ENCODE data around the gene PIEZO2.

The PIEZO2 gene

DNA sequence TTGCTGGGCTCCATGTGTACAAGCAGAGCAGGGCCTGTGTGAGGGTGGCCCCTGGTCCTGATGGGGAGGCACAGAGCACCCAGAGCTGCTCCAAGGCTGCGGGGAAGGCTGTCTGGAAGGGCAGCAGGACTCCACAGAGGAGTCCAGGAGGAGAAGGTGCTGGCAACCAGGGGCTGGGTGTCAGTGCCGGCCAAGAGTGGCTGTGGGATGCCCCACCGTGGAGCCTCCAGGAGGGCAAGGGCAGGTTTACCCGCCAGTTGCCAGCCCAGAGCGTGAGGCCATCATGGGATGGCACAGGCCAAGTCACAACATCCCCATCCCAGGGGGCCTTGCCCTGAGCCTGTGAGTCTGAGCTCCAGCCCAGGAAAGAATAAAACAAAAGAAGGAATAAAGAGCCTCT, 381.7 kb downstream of the PIEZO2 start:
- no peaks in the 10 kb centered on the region for H3K36me3 ChIP-seq (ENCODE audit: control insufficient read depth, low read length)
- no peak overlapping the region for H3K4me2 ChIP-seq (ENCODE audit: low read length)
- no peak for TF ChIP-seq CTCF (IDR thresholded peaks at IDR 0.05; ENCODE audit: low read depth, low read length, poor library complexity, severe bottlenecking)
- TF ChIP-seq EZH2phosphoT487 (IDR thresholded peaks at IDR 0.05; ENCODE audit: borderline replicate concordance, low read length) = no peak
- H3K27me3 ChIP-seq (ENCODE audit: control insufficient read depth, low read length) = no peaks in the 10 kb centered on the region
- no peaks in the 10 kb centered on the region for H3K4me1 ChIP-seq (ENCODE audit: control insufficient read depth, low read length)
- H3K79me2 ChIP-seq (ENCODE audit: control insufficient read depth, low read length) = no peaks in the 10 kb centered on the region
- no peaks in the 10 kb centered on the region for H4K20me1 ChIP-seq (ENCODE audit: control insufficient read depth, insufficient read depth, low read depth, low read length)
- no peaks in the 10 kb centered on the region for H3K9me2 ChIP-seq (replicated peaks; ENCODE audit: control insufficient read depth, low read length)
- H3K27ac ChIP-seq (ENCODE audit: low read depth, low read length) = no peak overlapping the region
- H3F3A ChIP-seq (ENCODE audit: control insufficient read depth, insufficient read depth) = no peaks in the 10 kb centered on the region
- no peaks in the 10 kb centered on the region for H3K9me3 ChIP-seq (ENCODE audit: control insufficient read depth, insufficient read depth, low read length)
- no peak overlapping the region for H3K4me3 ChIP-seq (ENCODE audit: low read length)

- no peaks in the 10 kb centered on the region for H3K9me2 ChIP-seq (replicated peaks; ENCODE audit: control insufficient read depth, low read length)
These were observed 388.4 kb downstream of the PIEZO2 start for GRCh38 chr18:10760986-10761385.

DNA sequence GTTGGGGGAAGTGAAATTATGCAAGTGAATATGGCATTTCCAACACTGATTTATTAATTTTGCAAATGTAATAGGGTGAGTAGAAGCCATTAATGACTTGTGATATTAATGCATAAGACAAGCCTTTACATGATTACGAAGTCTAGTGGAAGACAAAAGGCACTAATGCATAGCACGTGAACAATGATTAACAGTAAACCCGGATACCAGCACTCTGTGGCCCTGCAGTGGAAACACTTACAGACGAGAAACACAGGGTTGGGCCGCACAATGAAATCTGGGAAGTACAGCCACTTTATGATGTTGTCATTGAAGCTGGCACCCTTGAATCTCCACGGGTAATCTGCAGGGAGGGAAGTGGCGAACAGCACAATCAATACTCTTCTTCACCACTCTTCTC, 390.1 kb downstream of the PIEZO2 start:
- no peak overlapping the region for H3K4me2 ChIP-seq (ENCODE audit: low read length)
- H3K27ac ChIP-seq (ENCODE audit: low read depth, low read length) = no peak overlapping the region
- no peaks in the 10 kb centered on the region for H3K9me3 ChIP-seq (ENCODE audit: control insufficient read depth, insufficient read depth, low read length)
- H3K79me2 ChIP-seq (ENCODE audit: control insufficient read depth, low read length) = no peaks in the 10 kb centered on the region
- H3K27me3 ChIP-seq (ENCODE audit: control insufficient read depth, low read length) = no peaks in the 10 kb centered on the region; the same call in 1 of the 2 replicates
- H3K9me2 ChIP-seq (replicated peaks; ENCODE audit: control insufficient read depth, low read length) = no peaks in the 10 kb centered on the region
- H3K36me3 ChIP-seq (ENCODE audit: control insufficient read depth, low read length) = no peaks in the 10 kb centered on the region
- no peak for TF ChIP-seq CTCF (IDR thresholded peaks at IDR 0.05; ENCODE audit: low read depth, low read length, poor library complexity, severe bottlenecking)
- H3K4me1 ChIP-seq (ENCODE audit: control insufficient read depth, low read length) = no peaks in the 10 kb centered on the region
- H4K20me1 ChIP-seq (ENCODE audit: control insufficient read depth, insufficient read depth, low read depth, low read length) = no peaks in the 10 kb centered on the region
- H3F3A ChIP-seq (ENCODE audit: control insufficient read depth, insufficient read depth) = no peaks in the 10 kb centered on the region
- H3K4me3 ChIP-seq (ENCODE audit: low read length) = no peak overlapping the region

More at GRCh38 chr18:10760986-10761385, 388.4 kb downstream of the PIEZO2 start:
- Histone ChIP-seq H3K4me2 (ENCODE audit: low read length) (no peak overlapping the region), H3K79me2 (ENCODE audit: control insufficient read depth, low read length) (no peaks in the 10 kb centered on the region), H4K20me1 (ENCODE audit: control insufficient read depth, insufficient read depth, low read depth, low read length) (no peaks in the 10 kb centered on the region), H3F3A (ENCODE audit: control insufficient read depth, insufficient read depth) (no peaks in the 10 kb centered on the region), H3K27ac (ENCODE audit: low read depth, low read length) (no peak overlapping the region), H3K27me3 (ENCODE audit: control insufficient read depth, low read length) (no peaks in the 10 kb centered on the region; the same call in 1 of the 2 replicates), H3K9me3 (ENCODE audit: control insufficient read depth, insufficient read depth, low read length) (no peaks in the 10 kb centered on the region), H3K4me1 (ENCODE audit: control insufficient read depth, low read length) (no peaks in the 10 kb centered on the region), H3K36me3 (ENCODE audit: control insufficient read depth, low read length) (no peaks in the 10 kb centered on the region), H3K4me3 (ENCODE audit: low read length) (no peak overlapping the region)
- TF ChIP-seq EZH2phosphoT487 (IDR thresholded peaks at IDR 0.05; ENCODE audit: borderline replicate concordance, low read length) = no peak
- TF ChIP-seq CTCF (IDR thresholded peaks at IDR 0.05; ENCODE audit: low read depth, low read length, poor library complexity, severe bottlenecking) = no peak

GRCh38 chr18:10757946-10758345, 391.4 kb downstream of the PIEZO2 start:
- Histone ChIP-seq H3K4me3 (ENCODE audit: low read length) (no peak overlapping the region), H3K9me2 (replicated peaks; ENCODE audit: control insufficient read depth, low read length) (no peaks in the 10 kb centered on the region), H3K27me3 (ENCODE audit: control insufficient read depth, low read length) (no peaks in the 10 kb centered on the region; the same call in 1 of the 2 replicates), H3K9me3 (ENCODE audit: control insufficient read depth, insufficient read depth, low read length) (no peaks in the 10 kb centered on the region), H3K4me2 (ENCODE audit: low read length) (no peak overlapping the region), H3K79me2 (ENCODE audit: control insufficient read depth, low read length) (no peaks in the 10 kb centered on the region), H4K20me1 (ENCODE audit: control insufficient read depth, insufficient read depth, low read depth, low read length) (no peaks in the 10 kb centered on the region), H3K4me1 (ENCODE audit: control insufficient read depth, low read length) (no peaks in the 10 kb centered on the region), H3K27ac (ENCODE audit: low read depth, low read length) (no peak overlapping the region), H3K36me3 (ENCODE audit: control insufficient read depth, low read length) (no peaks in the 10 kb centered on the region), H3F3A (ENCODE audit: control insufficient read depth, insufficient read depth) (no peaks in the 10 kb centered on the region)
- TF ChIP-seq CTCF (IDR thresholded peaks at IDR 0.05; ENCODE audit: low read depth, low read length, poor library complexity, severe bottlenecking) (no peak), EZH2phosphoT487 (IDR thresholded peaks at IDR 0.05; ENCODE audit: borderline replicate concordance, low read length) (no peak)

All from DOHH2 (cell line).